Measurements from ENCODE around the gene PADI1.

DNA sequence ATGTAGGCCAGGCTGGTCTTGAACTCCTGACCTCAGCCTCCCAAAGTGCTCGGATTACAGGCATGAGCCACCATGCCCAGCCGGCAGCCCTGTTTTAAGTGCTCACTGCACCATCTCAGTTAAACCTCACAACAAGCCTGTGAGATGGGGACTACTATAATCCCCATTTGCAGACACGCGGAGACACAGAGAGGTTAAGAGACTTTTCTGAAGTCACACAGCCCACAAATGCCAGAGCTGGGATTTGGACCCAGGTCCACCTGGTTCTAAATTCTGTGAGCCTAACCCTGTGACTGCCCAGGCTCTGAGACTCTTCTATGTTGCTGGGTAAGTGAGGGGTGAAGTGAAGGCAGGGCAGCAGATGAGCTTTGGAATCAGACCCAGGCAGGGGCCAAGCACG lies 6.4 kb downstream of the PADI1 start:
- TF ChIP-seq SUZ12 (IDR thresholded peaks at IDR 0.05; ENCODE audit: extremely low read depth, insufficient read depth, insufficient read length), result no peak
- no peak for TF ChIP-seq YY1 (IDR thresholded peaks at IDR 0.05; ENCODE audit: insufficient read depth, insufficient read length)
- TF ChIP-seq ZNF274 (IDR thresholded peaks at IDR 0.05; ENCODE audit: low read depth, low read length), result no peak

All from NT2/D1 (cell line).